HepG2 (cell line): Measurements from ENCODE around the gene BRIP1. TPM values are rescaled to one million over a fixed set of nuclear protein-coding genes. Genes with fewer than 3 reads are reported as not detected.

Experiments
- ATAC-seq: fragments of 200-7000 bp; cut with Tn5 transposase; 3 replicates; pipeline ENCODE4 v1.9.1; 2020; ENCODE audit warnings: mild to moderate bottlenecking, moderate library complexity
- BruUV-seq: library from RNA; stranded (reverse); fragments of 400-500 nt; replicated peaks from 2 replicates; lab custom pipeline; 2021; lab: Mats Ljungman, UMichigan
- CTCF ChIA-PET: fragments of 300-600 bp; formaldehyde crosslinking; extraction: SDS; loops from one replicate; lab custom pipeline; 2021; ENCODE audit warnings: low total read pairs, inconsistent platforms, low intra/inter-chr PET ratio; lab: Yijun Ruan, JAX
- POLR2A ChIA-PET: fragments of 350-600 bp; sonication (Branson Sonifier 250); formaldehyde crosslinking; loops from one replicate; lab custom pipeline; 2020; ENCODE audit warnings: antibody characterized with exemption, inconsistent platforms; lab: Yijun Ruan, JAX
- DNase-seq: peaks from one replicate; pipeline ENCODE4 v3.0.0-alpha.2; 2015; ENCODE audit warnings: low spot score
- FAIRE-seq: peaks from 3 replicates; lab custom pipeline; 2011; peaks lifted over from hg19 to GRCh38; lab: Jason Lieb, UNC
- H2AFZ ChIP-seq: one replicate; pipeline ENCODE4 v1.6.1; 2011; ENCODE audit warnings: low read length, inconsistent platforms
- H3K27ac ChIP-seq: fragments of 300-600 bp; 3 replicates; pipeline ENCODE4 v1.8.0; 2011; ENCODE audit warnings: mixed run types, mild to moderate bottlenecking, mixed read lengths, low read length, inconsistent platforms; ENCODE audit not compliant: insufficient read depth; ENCODE audit errors: extremely low read length
- H3K27me3 ChIP-seq, 2 experiments: fragments of 200-600 bp in 1 of 2; 2 replicates in 1 of 2; 3 replicates in 1 of 2; pipeline versions ENCODE4 v1.6.0 to v1.8.0; 2011; ENCODE audit warnings: low read length in 2 of 2, mild to moderate bottlenecking in 2 of 2, moderate library complexity in 2 of 2, inconsistent platforms in 1 of 2; ENCODE audit not compliant: insufficient read depth in 2 of 2, control insufficient read depth in 1 of 2
- H3K36me3 ChIP-seq, 2 experiments: fragments of 200-600 bp in 1 of 2; replicated peaks in 1 of 2; 2 replicates in 1 of 2; 3 replicates in 1 of 2; pipeline versions ENCODE4 v1.5.1 to v1.8.0; 2011; ENCODE audit warnings: low read length in 2 of 2, inconsistent platforms in 1 of 2; ENCODE audit not compliant: insufficient read depth in 2 of 2, control insufficient read depth in 1 of 2
- H3K4me1 ChIP-seq: 2 replicates; pipeline ENCODE4 v1.5.1; 2012; ENCODE audit warnings: low read length, inconsistent platforms; ENCODE audit not compliant: insufficient read depth
- H3K4me2 ChIP-seq: 2 replicates; pipeline ENCODE4 v1.6.0; 2011; ENCODE audit warnings: low read depth, low read length, inconsistent platforms
- H3K4me3 ChIP-seq, 3 experiments: fragments of 200-600 bp in 1 of 3; sonication (generic), shearing (Covaris generic) in 1 of 3; replicated peaks in 1 of 3; 2 replicates each; pipeline ENCODE4 v1.5.1; 2011 to 2016; ENCODE audit warnings: low read length in 3 of 3, inconsistent platforms in 2 of 3, low read depth in 2 of 3, mild to moderate bottlenecking in 2 of 3, control low read depth in 1 of 3, mixed read lengths in 1 of 3; ENCODE audit not compliant: insufficient read depth in 1 of 3
- H3K79me2 ChIP-seq: one replicate; pipeline ENCODE4 v1.6.1; 2011; ENCODE audit warnings: low read length, inconsistent platforms; ENCODE audit not compliant: insufficient read depth
- H3K9ac ChIP-seq: 2 replicates; pipeline ENCODE4 v1.6.0; 2011; ENCODE audit warnings: mild to moderate bottlenecking, low read depth, low read length, inconsistent platforms; ENCODE audit not compliant: insufficient read depth
- H3K9me3 ChIP-seq: 2 replicates; pipeline ENCODE4 v1.5.1; 2012; ENCODE audit warnings: mild to moderate bottlenecking, low read length
- H4K20me1 ChIP-seq: 2 replicates; pipeline ENCODE4 v1.6.0; 2011; ENCODE audit warnings: inconsistent platforms, mild to moderate bottlenecking, low read length, moderate library complexity; ENCODE audit not compliant: insufficient read depth
- JUNB ChIP-seq: sonication (generic); formaldehyde crosslinking; IDR thresholded peaks from 2 replicates; pipeline ENCODE4 v1.8.0; 2022; ENCODE audit warnings: missing genetic modification reagents, mild to moderate bottlenecking, borderline replicate concordance
- POLR2G ChIP-seq: fragments of 200-400 bp; formaldehyde crosslinking; IDR thresholded peaks from 2 replicates; pipeline ENCODE4 v1.6.1; 2018; ENCODE audit warnings: mild to moderate bottlenecking, low read depth, low read length, moderate library complexity
- SMARCE1 ChIP-seq: fragments of 450-650 bp; IDR thresholded peaks from 2 replicates; pipeline ENCODE4 v1.6.1; 2017; ENCODE audit warnings: borderline replicate concordance
- ZNF329 ChIP-seq: sonication (generic); formaldehyde crosslinking; IDR thresholded peaks from 2 replicates; pipeline ENCODE4 v1.9.0; 2021; ENCODE audit warnings: low read depth, mild to moderate bottlenecking, missing genetic modification reagents
- WGBS: methylation state at CpG from one replicate; pipeline ENCODE4 v1.1.6; 2017; ENCODE audit warnings: low lambda C conversion rate; 5-methylcytosine and 5-hydroxymethylcytosine counted together
- in situ Hi-C: cut with HindIII; loops from 2 replicates; pipeline ENCODE4 v1.10.0; 2017; ENCODE audit warnings: low pct_unique_long_range_greater_than_20kb; ENCODE audit not compliant: extremely low pct_ligation_motif_present
- intact Hi-C: fragments of 100-400 bp; cut with micrococcal nuclease; formaldehyde crosslinking; loops from one replicate; pipeline ENCODE4 v1.10.0; 2022; ENCODE audit not compliant: unreplicated experiment
- polyA plus RNA-seq, 8 experiments: library from polyadenylated mRNA; depleted of rRNA in 3 of 8; stranded (reverse) in 7 of 8; unstranded in 1 of 8; fragments of >200 nt; fragmentation: Illumina TruSeq in 4 of 8; extraction: Trizol in 4 of 8; gene quantifications; 2 replicates each; pipeline versions ENCODE4 v1.2.1 to v1.2.3, GENCODE V29; 2011 to 2016; ENCODE audit warnings: low read depth in 4 of 8, missing spikeins in 1 of 8, mixed read lengths in 1 of 8; ENCODE audit not compliant: insufficient read depth in 1 of 8
- total RNA-seq, 5 experiments: library from RNA; depleted of rRNA; stranded (reverse); fragments of >200 nt; fragmentation: Illumina TruSeq; extraction: Trizol; gene quantifications; 2 replicates each; pipeline ENCODE4 v1.2.3, GENCODE V29; 2016; ENCODE audit warnings: low read depth in 1 of 5
- TF ChIP-seq, protein P1 (sequence below): sonication (generic); formaldehyde crosslinking; IDR thresholded peaks from 2 replicates; pipeline ENCODE4 v1.5.1; 2020; ENCODE audit warnings: mild to moderate bottlenecking, missing genetic modification reagents
- TF ChIP-seq, protein P2 (sequence below): IDR thresholded peaks from 2 replicates; pipeline ENCODE4 v1.6.1; 2016; ENCODE audit warnings: mild to moderate bottlenecking

BRIP1 gene
- total and polyA plus RNA-seq, 2 of the 13 experiments (the other 11 are each of a cell fraction or from before 2014, with no cell fraction given) = 3.8 to 27.7 TPM

DNA sequence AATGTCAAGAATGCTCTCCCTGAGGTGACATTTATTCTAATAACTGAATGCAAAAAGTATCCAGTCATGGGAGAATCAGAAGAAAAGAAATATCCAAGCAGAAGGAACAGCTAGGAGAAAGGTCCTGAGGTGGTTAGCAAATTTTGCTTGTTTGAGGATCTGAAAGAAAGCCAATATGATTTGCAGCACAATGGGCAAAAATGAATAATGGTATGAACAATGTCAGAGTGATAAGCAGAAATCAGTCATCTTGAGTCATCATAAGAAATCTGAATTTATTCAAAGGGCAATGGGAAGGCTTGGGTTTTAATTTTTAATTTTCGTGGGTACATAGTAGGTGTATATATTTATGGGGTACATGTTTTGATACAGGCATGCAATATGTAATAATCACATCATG, 68.5 kb downstream of the BRIP1 start:
- H3K79me2 ChIP-seq = no peaks in the 10 kb centered on the region
- POLR2A ChIA-PET = no interaction called here
- CTCF ChIA-PET = no interaction called here
- H3K27ac ChIP-seq = no peak overlapping the region
- H3K27me3 ChIP-seq = no peaks in the 10 kb centered on the region
- TF ChIP-seq SMARCE1 (no peak), ZNF329 (no peak), POLR2G (no peak), JUNB (CRISPR knock-in tag) (no peak)
- TF ChIP-seq, protein P1, sequence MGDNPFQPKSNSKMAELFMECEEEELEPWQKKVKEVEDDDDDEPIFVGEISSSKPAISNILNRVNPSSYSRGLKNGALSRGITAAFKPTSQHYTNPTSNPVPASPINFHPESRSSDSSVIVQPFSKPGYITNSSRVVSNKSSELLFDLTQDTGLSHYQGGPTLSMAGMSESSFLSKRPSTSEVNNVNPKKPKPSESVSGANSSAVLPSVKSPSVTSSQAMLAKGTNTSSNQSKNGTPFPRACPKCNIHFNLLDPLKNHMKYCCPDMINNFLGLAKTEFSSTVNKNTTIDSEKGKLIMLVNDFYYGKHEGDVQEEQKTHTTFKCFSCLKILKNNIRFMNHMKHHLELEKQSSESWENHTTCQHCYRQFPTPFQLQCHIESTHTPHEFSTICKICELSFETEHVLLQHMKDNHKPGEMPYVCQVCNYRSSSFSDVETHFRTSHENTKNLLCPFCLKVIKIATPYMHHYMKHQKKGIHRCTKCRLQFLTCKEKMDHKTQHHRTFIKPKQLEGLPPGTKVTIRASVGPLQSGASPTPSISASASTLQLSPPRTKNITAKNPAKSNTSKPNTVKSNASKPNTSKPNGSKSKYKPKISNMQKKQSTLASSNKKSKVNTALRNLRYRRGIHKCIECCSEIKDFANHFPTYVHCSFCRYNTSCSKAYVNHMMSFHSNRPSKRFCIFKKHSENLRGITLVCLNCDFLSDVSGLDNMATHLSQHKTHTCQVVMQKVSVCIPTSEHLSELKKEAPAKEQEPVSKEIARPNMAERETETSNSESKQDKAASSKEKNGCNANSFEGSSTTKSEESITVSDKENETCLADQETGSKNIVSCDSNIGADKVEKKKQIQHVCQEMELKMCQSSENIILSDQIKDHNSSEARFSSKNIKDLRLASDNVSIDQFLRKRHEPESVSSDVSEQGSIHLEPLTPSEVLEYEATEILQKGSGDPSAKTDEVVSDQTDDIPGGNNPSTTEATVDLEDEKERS = no peak
- TF ChIP-seq, protein P2, sequence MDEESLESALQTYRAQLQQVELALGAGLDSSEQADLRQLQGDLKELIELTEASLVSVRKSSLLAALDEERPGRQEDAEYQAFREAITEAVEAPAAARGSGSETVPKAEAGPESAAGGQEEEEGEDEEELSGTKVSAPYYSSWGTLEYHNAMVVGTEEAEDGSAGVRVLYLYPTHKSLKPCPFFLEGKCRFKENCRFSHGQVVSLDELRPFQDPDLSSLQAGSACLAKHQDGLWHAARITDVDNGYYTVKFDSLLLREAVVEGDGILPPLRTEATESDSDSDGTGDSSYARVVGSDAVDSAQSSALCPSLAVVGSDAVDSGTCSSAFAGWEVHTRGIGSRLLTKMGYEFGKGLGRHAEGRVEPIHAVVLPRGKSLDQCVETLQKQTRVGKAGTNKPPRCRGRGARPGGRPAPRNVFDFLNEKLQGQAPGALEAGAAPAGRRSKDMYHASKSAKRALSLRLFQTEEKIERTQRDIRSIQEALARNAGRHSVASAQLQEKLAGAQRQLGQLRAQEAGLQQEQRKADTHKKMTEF (CRISPR knock-in tag) = no peak
- in situ Hi-C loops = no loop called here
- DNase-seq = no peak
- H3K36me3 ChIP-seq = peaks cover 3 to 46% of the 10 kb centered on the region in 2 experiments
- H2AFZ ChIP-seq = no peak overlapping the region
- H3K4me3 ChIP-seq = no peak overlapping the region
- intact Hi-C loops = no loop called here
- 93% methylated on average over 1 of the region's 1 CpG for WGBS
- H4K20me1 ChIP-seq = no peaks in the 10 kb centered on the region
- no peak overlapping the region for H3K4me2 ChIP-seq
- no TSS peak for BruUV-seq
- FAIRE-seq = no peak
- H3K9ac ChIP-seq = no peak overlapping the region
- H3K9me3 ChIP-seq = no peaks in the 10 kb centered on the region
- H3K4me1 ChIP-seq = no peaks in the 10 kb centered on the region
- ATAC-seq = no peak
